PC-9 (cell line): ENCODE results near the gene ZFR2.

Experiments
- CTCF ChIP-seq: fragments of 200-600 bp; sonication (generic); conservative IDR thresholded peaks from 2 replicates; pipeline ENCODE4 v1.6.1; 2017; ENCODE audit warnings: mixed run types, antibody characterized with exemption, mild to moderate bottlenecking, moderate library complexity
- EZH2 ChIP-seq: fragments of 200-600 bp; sonication (generic); IDR thresholded peaks from 2 replicates; pipeline ENCODE4 v1.8.0; 2017; ENCODE audit warnings: antibody characterized with exemption, low read depth

GRCh38 chr19:3823350-3823713 is 45.5 kb downstream of the ZFR2 start:
- no peak for TF ChIP-seq EZH2
- no peak for TF ChIP-seq CTCF
